HEK293 (cell line): ENCODE measurements around the gene FOXO4.

Source experiments
- CTCF ChIA-PET: fragments of 350-600 bp; formaldehyde crosslinking; extraction: SDS; loops from one replicate; lab custom pipeline; 2021; ENCODE audit warnings: antibody characterized with exemption; lab: Yijun Ruan, JAX
- POLR2A ChIA-PET: fragments of 300-600 bp; formaldehyde crosslinking; extraction: SDS; loops from one replicate; lab custom pipeline; 2020; ENCODE audit warnings: antibody characterized with exemption, inconsistent platforms; lab: Yijun Ruan, JAX
- H3K27ac ChIP-seq: fragments of 200-500 bp; sonication (Bioruptor generic); 2 replicates; pipeline ENCODE4 v1.5.1; 2014; ENCODE audit warnings: low read depth, low read length, control low read depth, inconsistent platforms; ENCODE audit errors: extremely low read depth
- H3K36me3 ChIP-seq, 2 experiments: fragments of 200-500 bp in 1 of 2; sonication (Bioruptor generic) in 1 of 2; 1 replicate in 1 of 2; 2 replicates in 1 of 2; pipeline ENCODE4 v1.5.1; 2014 to 2017; ENCODE audit warnings: inconsistent platforms in 2 of 2, low read length in 2 of 2; ENCODE audit not compliant: control insufficient read depth in 2 of 2, insufficient read depth in 1 of 2
- H3K4me1 ChIP-seq: fragments of 200-500 bp; sonication (Bioruptor generic); 2 replicates; pipeline ENCODE4 v1.5.1; 2014; ENCODE audit warnings: mild to moderate bottlenecking, low read length, inconsistent platforms; ENCODE audit not compliant: control insufficient read depth, insufficient read depth
- H3K4me3 ChIP-seq: 2 replicates; pipeline ENCODE4 v1.5.1; 2011; ENCODE audit warnings: low read depth, mild to moderate bottlenecking, control low read depth, low read length, moderate library complexity
- H3K9me3 ChIP-seq: fragments of 200-500 bp; sonication (Bioruptor generic); 2 replicates; pipeline ENCODE4 v1.5.1; 2014; ENCODE audit warnings: low read depth, low read length, inconsistent platforms; ENCODE audit not compliant: control insufficient read depth, insufficient read depth
- GLIS1 ChIP-seq: fragments of 450-650 bp; formaldehyde crosslinking; IDR thresholded peaks from 2 replicates; pipeline ENCODE4 v1.5.1; 2016; ENCODE audit warnings: missing biosample characterization, missing genetic modification characterization
- HOXD13 ChIP-seq: sonication (generic); formaldehyde crosslinking; IDR thresholded peaks from 2 replicates; pipeline ENCODE4 v1.8.0; 2022; ENCODE audit warnings: missing genetic modification reagents, borderline replicate concordance
- IKZF3 ChIP-seq: fragments of 450-650 bp; IDR thresholded peaks from 2 replicates; pipeline ENCODE4 v1.5.0; 2018; ENCODE audit warnings: missing biosample characterization, mild to moderate bottlenecking, missing genetic modification characterization, moderate library complexity
- KLF10 ChIP-seq: fragments of 450-650 bp; IDR thresholded peaks from 2 replicates; pipeline ENCODE4 v1.5.1; 2018; ENCODE audit warnings: missing biosample characterization, mild to moderate bottlenecking, missing genetic modification characterization
- KLF17 ChIP-seq: fragments of 450-650 bp; formaldehyde crosslinking; IDR thresholded peaks from 2 replicates; pipeline ENCODE4 v1.5.1; 2016; ENCODE audit warnings: missing biosample characterization, missing genetic modification characterization
- KLF7 ChIP-seq: fragments of 450-650 bp; formaldehyde crosslinking; IDR thresholded peaks from 2 replicates; pipeline ENCODE4 v1.5.1; 2016; ENCODE audit warnings: missing biosample characterization, missing genetic modification characterization, borderline replicate concordance
- PRDM1 ChIP-seq: fragments of 450-650 bp; formaldehyde crosslinking; IDR thresholded peaks from 2 replicates; pipeline ENCODE4; 2016; ENCODE audit warnings: missing biosample characterization, missing genetic modification characterization
- ZBTB20 ChIP-seq: fragments of 450-650 bp; formaldehyde crosslinking; IDR thresholded peaks from 2 replicates; pipeline ENCODE4 v1.5.1; 2016; ENCODE audit warnings: missing biosample characterization, missing genetic modification characterization
- ZBTB6 ChIP-seq: fragments of 450-650 bp; formaldehyde crosslinking; IDR thresholded peaks from 2 replicates; pipeline ENCODE4 v1.5.1; 2017; ENCODE audit warnings: missing biosample characterization, missing genetic modification characterization
- ZFP3 ChIP-seq: fragments of 450-650 bp; formaldehyde crosslinking; IDR thresholded peaks from 2 replicates; pipeline ENCODE4 v1.5.1; 2016; ENCODE audit warnings: low read depth, missing biosample characterization, missing genetic modification characterization
- ZNF114 ChIP-seq: fragments of 450-650 bp; formaldehyde crosslinking; IDR thresholded peaks from 2 replicates; pipeline ENCODE4 v1.5.0; 2017; ENCODE audit warnings: missing biosample characterization, missing genetic modification characterization
- ZNF19 ChIP-seq: fragments of 450-650 bp; formaldehyde crosslinking; IDR thresholded peaks from 2 replicates; pipeline ENCODE4; 2016; ENCODE audit warnings: missing biosample characterization, missing genetic modification characterization, low read depth
- ZNF292 ChIP-seq: fragments of 450-650 bp; formaldehyde crosslinking; IDR thresholded peaks from 2 replicates; pipeline ENCODE4 v1.5.1; 2016; ENCODE audit warnings: low read depth, missing biosample characterization, missing genetic modification characterization, borderline replicate concordance
- ZNF394 ChIP-seq: fragments of 450-650 bp; formaldehyde crosslinking; IDR thresholded peaks from 2 replicates; pipeline ENCODE4 v1.5.1; 2016; ENCODE audit warnings: missing biosample characterization, missing genetic modification characterization, mild to moderate bottlenecking, moderate library complexity, borderline replicate concordance
- ZNF426 ChIP-seq: fragments of 450-650 bp; formaldehyde crosslinking; IDR thresholded peaks from 2 replicates; pipeline ENCODE4 v1.5.1; 2017; ENCODE audit warnings: missing biosample characterization, missing genetic modification characterization, mild to moderate bottlenecking, inconsistent platforms, moderate library complexity
- ZNF488 ChIP-seq: fragments of 450-650 bp; formaldehyde crosslinking; IDR thresholded peaks from 2 replicates; pipeline ENCODE4 v1.5.1; 2016; ENCODE audit warnings: missing biosample characterization, missing genetic modification characterization
- ZNF501 ChIP-seq: fragments of 450-650 bp; formaldehyde crosslinking; IDR thresholded peaks from 2 replicates; pipeline ENCODE4 v1.5.1; 2016; ENCODE audit warnings: missing biosample characterization, missing genetic modification characterization
- ZNF529 ChIP-seq: fragments of 450-650 bp; formaldehyde crosslinking; IDR thresholded peaks from 2 replicates; pipeline ENCODE4 v1.5.1; 2017; ENCODE audit warnings: missing genetic modification characterization, missing biosample characterization; ENCODE audit not compliant: insufficient replicate concordance
- ZNF555 ChIP-seq: fragments of 450-650 bp; formaldehyde crosslinking; conservative IDR thresholded peaks from 2 replicates; pipeline ENCODE4 v1.5.1; 2017; ENCODE audit warnings: missing biosample characterization, mild to moderate bottlenecking, missing genetic modification characterization, inconsistent platforms
- ZNF626 ChIP-seq: fragments of 450-650 bp; sonication (Bioruptor Pico); formaldehyde crosslinking; IDR thresholded peaks from 2 replicates; pipeline ENCODE4 v1.5.1; 2018; ENCODE audit warnings: missing biosample characterization, missing genetic modification characterization, inconsistent platforms
- ZNF658 ChIP-seq: fragments of 450-650 bp; formaldehyde crosslinking; IDR thresholded peaks from 2 replicates; pipeline ENCODE4; 2016; ENCODE audit warnings: missing biosample characterization, missing genetic modification characterization
- ZNF768 ChIP-seq: fragments of 450-650 bp; formaldehyde crosslinking; IDR thresholded peaks from 2 replicates; pipeline ENCODE4 v1.5.1; 2018; ENCODE audit warnings: missing biosample characterization, mild to moderate bottlenecking, missing genetic modification characterization
- ZNF791 ChIP-seq: fragments of 450-650 bp; formaldehyde crosslinking; IDR thresholded peaks from 2 replicates; pipeline ENCODE4 v1.5.1; 2016; ENCODE audit warnings: missing biosample characterization, missing genetic modification characterization
- ZNF792 ChIP-seq: fragments of 450-650 bp; formaldehyde crosslinking; IDR thresholded peaks from 2 replicates; pipeline ENCODE4 v1.5.1; 2016; ENCODE audit warnings: missing biosample characterization, missing genetic modification characterization
- ZSCAN23 ChIP-seq: fragments of 450-650 bp; formaldehyde crosslinking; IDR thresholded peaks from 2 replicates; pipeline ENCODE4 v1.5.1; 2016; ENCODE audit warnings: missing biosample characterization, missing genetic modification characterization

The FOXO4 gene

GRCh38 chrX:71111921-71112431, 16.3 kb downstream of the FOXO4 start:
- ChIA-PET CTCF (interaction anchor here (0.9 kb wide), 2 partner anchors 14 to 16 kb away, joined by 3 read pairs; no protein-coding TSS in a partner anchor), POLR2A (no interaction called here)
- Histone ChIP-seq H3K9me3 (no peaks in the 10 kb centered on the region), H3K27ac (no peak overlapping the region), H3K4me1 (no peaks in the 10 kb centered on the region), H3K36me3 (no peaks in the 10 kb centered on the region), H3K4me3 (no peak overlapping the region)
- TF ChIP-seq ZNF768 = no peak
- TF ChIP-seq ZNF501 (tag by site-specific recombination) = no peak
- TF ChIP-seq ZFP3 (tag by site-specific recombination) = no peak
- no peak for TF ChIP-seq ZNF292 (tag by site-specific recombination)
- TF ChIP-seq ZBTB6 = no peak
- no peak for TF ChIP-seq ZNF555 (tag by site-specific recombination)
- TF ChIP-seq KLF10 = no peak
- TF ChIP-seq ZNF658 (tag by site-specific recombination) = no peak
- no peak for TF ChIP-seq ZNF626
- TF ChIP-seq ZBTB20 (tag by site-specific recombination) = no peak
- no peak for TF ChIP-seq PRDM1 (tag by site-specific recombination)
- no peak for TF ChIP-seq KLF7

- H3K4me1 ChIP-seq = no peaks in the 10 kb centered on the region
These were observed 21.7 kb downstream of the FOXO4 start for GRCh38 chrX:71117358-71117757.

More at GRCh38 chrX:71117358-71117757, 21.7 kb downstream of the FOXO4 start:
- TF ChIP-seq ZNF488 (tag by site-specific recombination) (no peak), ZNF394 (tag by site-specific recombination) (no peak), IKZF3 (tag by site-specific recombination) (no peak), ZNF529 (tag by site-specific recombination) (no peak), ZNF791 (no peak), PRDM1 (tag by site-specific recombination) (no peak), ZNF19 (tag by site-specific recombination) (no peak), KLF17 (tag by site-specific recombination) (no peak), GLIS1 (tag by site-specific recombination) (no peak), ZNF426 (tag by site-specific recombination) (no peak), HOXD13 (CRISPR knock-in tag) (no peak), ZNF114 (no peak), ZSCAN23 (tag by site-specific recombination) (no peak), ZNF792 (tag by site-specific recombination) (no peak)
- ChIA-PET POLR2A (interaction anchor here (1.3 to 1.9 kb wide), 5 partner anchors 12 to 55 kb away, joined by 3 to 11 read pairs (median 8); partner anchors contain the start of genes CXorf65 and SNX12), CTCF (interaction anchor here (0.6 to 4.3 kb wide), 3 partner anchors 12 to 515 kb away, joined by 3 to 24 read pairs (median 3); no protein-coding TSS in a partner anchor)
- Histone ChIP-seq H3K4me3 (no peak overlapping the region), H3K9me3 (no peaks in the 10 kb centered on the region), H3K36me3 (peaks cover 4 to 28% of the 10 kb centered on the region in 2 experiments; a peak in 2 of 3 replicates), H3K27ac (no peak overlapping the region)
